Measurements from ENCODE around the gene TNS3.

TNS3 gene

GRCh38 chr7:47572939-47573757 is 8.8 kb downstream of the TNS3 start:
- H3K4me3 ChIP-seq (ENCODE audit: low read length in 2 of 2) = peak overlapping the region in 1 of 2 donors; percentile 35
- H3K36me3 ChIP-seq (ENCODE audit: control insufficient read depth in 2 of 2, insufficient read depth in 2 of 2, low read length in 2 of 2) = no peaks in the 10 kb centered on the region
- H3K9ac ChIP-seq (ENCODE audit: low read length in 2 of 2) = peak overlapping the region in 1 of 2 donors; percentile 7
- H3K27ac ChIP-seq (ENCODE audit: low read length) = peak overlapping the region; percentile 60
- H3K4me1 ChIP-seq (ENCODE audit: control insufficient read depth, insufficient read depth, low read length) = peaks cover 68% of the 10 kb centered on the region
- H3K27me3 ChIP-seq (ENCODE audit: control insufficient read depth in 1 of 2, insufficient read depth in 2 of 2, low read length in 2 of 2) = no peaks in the 10 kb centered on the region
- no peaks in the 10 kb centered on the region for H3K9me3 ChIP-seq (ENCODE audit: control insufficient read depth in 2 of 2, low read length in 2 of 2)

DNA sequence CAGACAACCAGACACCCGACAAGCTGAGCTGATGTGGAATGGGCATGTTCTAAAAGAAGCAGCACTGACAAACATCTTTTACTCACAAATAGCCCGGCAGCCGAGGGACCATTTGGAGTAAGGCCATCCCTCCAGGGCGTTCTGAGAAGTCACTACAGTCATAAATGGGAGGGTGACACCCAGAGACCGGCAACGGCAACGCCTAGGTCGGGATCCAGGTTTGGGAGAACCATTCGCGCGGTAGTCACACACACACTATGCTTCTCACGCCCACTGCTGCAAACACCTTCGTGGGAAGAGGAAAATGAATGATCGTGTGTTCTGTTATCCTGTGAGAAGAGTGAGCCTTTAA is 9.8 kb downstream of the TNS3 start:
- H3K9ac ChIP-seq (ENCODE audit: low read length in 2 of 2) = peak overlapping the region in 1 of 2 donors; percentile 64
- H3K4me3 ChIP-seq (ENCODE audit: low read length in 2 of 2) = peak overlapping the region in 1 of 2 donors; percentile 54
- H3K36me3 ChIP-seq (ENCODE audit: control insufficient read depth in 2 of 2, insufficient read depth in 2 of 2, low read length in 2 of 2) = no peaks in the 10 kb centered on the region
- H3K9me3 ChIP-seq (ENCODE audit: control insufficient read depth in 2 of 2, low read length in 2 of 2) = no peaks in the 10 kb centered on the region
- H3K4me1 ChIP-seq (ENCODE audit: control insufficient read depth, insufficient read depth, low read length) = peaks cover 60% of the 10 kb centered on the region
- no peaks in the 10 kb centered on the region for H3K27me3 ChIP-seq (ENCODE audit: control insufficient read depth in 1 of 2, insufficient read depth in 2 of 2, low read length in 2 of 2)
- peak overlapping the region; percentile 70 for H3K27ac ChIP-seq (ENCODE audit: low read length)

GRCh38 chr7:47571331-47572093 is 10.4 kb downstream of the TNS3 start:
- peaks cover 54% of the 10 kb centered on the region for H3K4me1 ChIP-seq (ENCODE audit: control insufficient read depth, insufficient read depth, low read length)
- no peaks in the 10 kb centered on the region for H3K9me3 ChIP-seq (ENCODE audit: control insufficient read depth in 2 of 2, low read length in 2 of 2)
- no peaks in the 10 kb centered on the region for H3K36me3 ChIP-seq (ENCODE audit: control insufficient read depth in 2 of 2, insufficient read depth in 2 of 2, low read length in 2 of 2)
- no peaks in the 10 kb centered on the region for H3K27me3 ChIP-seq (ENCODE audit: control insufficient read depth in 1 of 2, insufficient read depth in 2 of 2, low read length in 2 of 2)
- H3K9ac ChIP-seq (ENCODE audit: low read length in 2 of 2) = peak overlapping the region; percentile 10 to 64
- peak overlapping the region; percentile 70 for H3K27ac ChIP-seq (ENCODE audit: low read length)
- peak overlapping the region; percentile 33 to 54 for H3K4me3 ChIP-seq (ENCODE audit: low read length in 2 of 2)

- H3K27me3 ChIP-seq (ENCODE audit: control insufficient read depth in 1 of 2, insufficient read depth in 2 of 2, low read length in 2 of 2) = no peaks in the 10 kb centered on the region
- H3K9ac ChIP-seq (ENCODE audit: low read length in 2 of 2) = no peak overlapping the region
- H3K9me3 ChIP-seq (ENCODE audit: control insufficient read depth in 2 of 2, low read length in 2 of 2) = no peaks in the 10 kb centered on the region
- H3K4me3 ChIP-seq (ENCODE audit: low read length in 2 of 2) = no peak overlapping the region
- peak overlapping the region; percentile 70 for H3K27ac ChIP-seq (ENCODE audit: low read length)
- H3K4me1 ChIP-seq (ENCODE audit: control insufficient read depth, insufficient read depth, low read length) = peaks cover 45% of the 10 kb centered on the region
- no peaks in the 10 kb centered on the region for H3K36me3 ChIP-seq (ENCODE audit: control insufficient read depth in 2 of 2, insufficient read depth in 2 of 2, low read length in 2 of 2)
Observed at GRCh38 chr7:47570649-47571050, 11.3 kb downstream of the TNS3 start.

DNA sequence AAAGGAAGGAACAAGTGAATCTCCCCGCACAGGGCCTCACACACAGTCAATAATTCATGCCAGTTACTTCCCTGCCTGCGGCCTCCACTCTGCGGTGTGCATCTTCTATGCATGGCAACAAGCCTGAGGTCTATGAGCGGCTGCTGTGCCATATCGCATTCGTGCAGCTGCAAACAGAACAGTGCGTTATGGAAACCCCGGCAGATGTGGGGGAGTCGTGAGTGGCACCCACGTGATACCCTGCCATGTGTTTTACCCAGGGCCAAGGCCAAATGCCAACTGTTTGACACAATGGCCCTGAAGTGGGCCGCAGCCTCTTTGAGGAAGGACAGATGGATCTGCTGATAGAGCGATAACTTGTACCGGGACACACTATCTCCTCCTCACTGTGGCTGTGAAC is 13.4 kb downstream of the TNS3 start:
- Histone ChIP-seq H3K27ac (ENCODE audit: low read length) (no peak overlapping the region), H3K9ac (ENCODE audit: low read length in 2 of 2) (peak overlapping the region in 1 of 2 donors; percentile 13), H3K4me3 (ENCODE audit: low read length in 2 of 2) (no peak overlapping the region)

DNA sequence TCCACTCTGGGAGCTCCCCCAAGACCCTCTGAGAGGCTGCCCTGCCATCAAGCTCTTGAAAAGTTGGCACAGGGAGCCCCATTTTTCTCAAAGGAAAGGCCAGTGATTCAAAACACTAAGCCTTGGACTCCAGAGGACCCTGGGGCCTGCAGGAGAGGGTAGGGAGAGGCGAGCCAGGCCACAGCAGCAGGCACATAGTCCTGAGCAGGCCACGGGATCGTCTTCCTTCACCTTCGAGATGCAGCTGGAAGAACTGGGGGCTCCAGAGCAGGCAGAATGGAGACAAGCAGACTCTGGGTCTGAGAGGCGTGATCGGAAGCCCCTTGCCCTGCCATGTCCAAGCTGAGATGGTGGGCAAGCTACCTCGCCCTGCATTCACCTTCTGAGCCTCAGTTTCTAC is 13.9 kb downstream of the TNS3 start:
- H3K9me3 ChIP-seq (ENCODE audit: control insufficient read depth in 2 of 2, low read length in 2 of 2) = no peaks in the 10 kb centered on the region
- no peak overlapping the region for H3K27ac ChIP-seq (ENCODE audit: low read length)
- no peak overlapping the region for H3K4me3 ChIP-seq (ENCODE audit: low read length in 2 of 2)
- H3K36me3 ChIP-seq (ENCODE audit: control insufficient read depth in 2 of 2, insufficient read depth in 2 of 2, low read length in 2 of 2) = no peaks in the 10 kb centered on the region
- no peaks in the 10 kb centered on the region for H3K27me3 ChIP-seq (ENCODE audit: control insufficient read depth in 1 of 2, insufficient read depth in 2 of 2, low read length in 2 of 2)
- no peak overlapping the region for H3K9ac ChIP-seq (ENCODE audit: low read length in 2 of 2)
- H3K4me1 ChIP-seq (ENCODE audit: control insufficient read depth, insufficient read depth, low read length) = peaks cover 30% of the 10 kb centered on the region

More for the DNA sequence above, 13.4 kb downstream of the TNS3 start:
- no peaks in the 10 kb centered on the region for H3K9me3 ChIP-seq (ENCODE audit: control insufficient read depth in 2 of 2, low read length in 2 of 2)
- no peaks in the 10 kb centered on the region for H3K36me3 ChIP-seq (ENCODE audit: control insufficient read depth in 2 of 2, insufficient read depth in 2 of 2, low read length in 2 of 2)
- H3K27me3 ChIP-seq (ENCODE audit: control insufficient read depth in 1 of 2, insufficient read depth in 2 of 2, low read length in 2 of 2) = no peaks in the 10 kb centered on the region
- H3K4me1 ChIP-seq (ENCODE audit: control insufficient read depth, insufficient read depth, low read length) = peaks cover 35% of the 10 kb centered on the region

DNA sequence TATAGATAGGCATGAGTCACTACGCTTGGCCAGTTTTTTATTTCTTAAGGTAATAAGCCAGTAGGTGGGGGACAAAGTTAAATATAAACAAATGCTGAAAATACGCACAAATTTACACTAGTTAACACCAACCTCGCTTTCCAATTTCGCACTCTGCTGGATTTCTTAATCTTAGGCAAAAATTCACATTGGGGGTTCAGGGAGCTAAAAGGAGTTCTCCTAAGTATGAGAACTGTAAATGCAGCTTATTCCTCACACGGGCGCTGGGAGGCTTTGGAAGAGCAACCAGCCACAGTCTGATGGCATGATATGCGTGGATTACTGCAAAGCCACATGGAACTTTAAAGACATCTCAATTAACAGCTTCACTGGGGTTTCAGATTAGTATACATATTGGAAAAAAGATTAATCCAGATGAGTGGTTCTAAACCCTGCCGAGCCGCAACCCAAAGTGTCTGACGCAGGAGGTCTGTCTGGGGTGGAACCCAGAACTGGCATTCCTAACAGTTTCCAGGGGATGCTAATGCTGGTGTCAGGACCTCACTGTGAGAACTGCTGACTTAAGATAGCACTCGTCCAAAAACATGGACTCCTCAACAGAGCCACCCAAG is 16.2 kb downstream of the TNS3 start:
- Histone ChIP-seq H3K36me3 (ENCODE audit: control insufficient read depth in 2 of 2, insufficient read depth in 2 of 2, low read length in 2 of 2) (no peaks in the 10 kb centered on the region), H3K27ac (ENCODE audit: low read length) (no peak overlapping the region), H3K4me1 (ENCODE audit: control insufficient read depth, insufficient read depth, low read length) (peaks cover 8% of the 10 kb centered on the region), H3K9me3 (ENCODE audit: control insufficient read depth in 2 of 2, low read length in 2 of 2) (no peaks in the 10 kb centered on the region), H3K27me3 (ENCODE audit: control insufficient read depth in 1 of 2, insufficient read depth in 2 of 2, low read length in 2 of 2) (no peaks in the 10 kb centered on the region), H3K9ac (ENCODE audit: low read length in 2 of 2) (no peak overlapping the region), H3K4me3 (ENCODE audit: low read length in 2 of 2) (no peak overlapping the region)

- H3K36me3 ChIP-seq (ENCODE audit: control insufficient read depth in 2 of 2, insufficient read depth in 2 of 2, low read length in 2 of 2) = no peaks in the 10 kb centered on the region
- H3K27me3 ChIP-seq (ENCODE audit: control insufficient read depth in 1 of 2, insufficient read depth in 2 of 2, low read length in 2 of 2) = no peaks in the 10 kb centered on the region
- no peaks in the 10 kb centered on the region for H3K9me3 ChIP-seq (ENCODE audit: control insufficient read depth in 2 of 2, low read length in 2 of 2)
- no peak overlapping the region for H3K27ac ChIP-seq (ENCODE audit: low read length)
- no peak overlapping the region for H3K9ac ChIP-seq (ENCODE audit: low read length in 2 of 2)
- H3K4me1 ChIP-seq (ENCODE audit: control insufficient read depth, insufficient read depth, low read length) = no peaks in the 10 kb centered on the region
- H3K4me3 ChIP-seq (ENCODE audit: low read length in 2 of 2) = no peak overlapping the region
Observed at GRCh38 chr7:47563521-47563920, 18.4 kb downstream of the TNS3 start.

GRCh38 chr7:47561715-47562446 is 20.0 kb downstream of the TNS3 start:
- Histone ChIP-seq H3K27ac (ENCODE audit: low read length) (no peak overlapping the region), H3K27me3 (ENCODE audit: control insufficient read depth in 1 of 2, insufficient read depth in 2 of 2, low read length in 2 of 2) (no peaks in the 10 kb centered on the region), H3K9me3 (ENCODE audit: control insufficient read depth in 2 of 2, low read length in 2 of 2) (no peaks in the 10 kb centered on the region), H3K9ac (ENCODE audit: low read length in 2 of 2) (no peak overlapping the region), H3K4me1 (ENCODE audit: control insufficient read depth, insufficient read depth, low read length) (peaks cover 6% of the 10 kb centered on the region), H3K4me3 (ENCODE audit: low read length in 2 of 2) (no peak overlapping the region), H3K36me3 (ENCODE audit: control insufficient read depth in 2 of 2, insufficient read depth in 2 of 2, low read length in 2 of 2) (no peaks in the 10 kb centered on the region)

All from stomach smooth muscle (tissue), 2 donors.